Spleen (tissue), 11 donors: ENCODE results near the gene SUSD4. TPM values are rescaled to one million over a fixed set of nuclear protein-coding genes. Genes with fewer than 3 reads are reported as not detected.

ENCODE experiments used
- DNase-seq: peaks from one replicate; pipeline ENCODE4 v3.0.0-alpha.2; 2020
- H3K27ac ChIP-seq, 8 donors: fragments of 200-600 bp; sonication (generic) in 7 of 8; 1 replicate in 4 of 8; 2 replicates in 4 of 8; pipeline versions ENCODE4 v1.5.0 to v1.8.0; 2016 to 2021; ENCODE audit warnings: inconsistent platforms in 4 of 8, mild to moderate bottlenecking in 4 of 8, moderate library complexity in 1 of 8
- H3K27me3 ChIP-seq, 7 donors: fragments of 200-600 bp; sonication (generic) in 6 of 7; replicated peaks in 1 of 7; 1 replicate in 4 of 7; 2 replicates in 3 of 7; pipeline versions ENCODE4 v1.5.0 to v1.8.0; 2016 to 2021; ENCODE audit warnings: inconsistent platforms in 3 of 7, mild to moderate bottlenecking in 1 of 7
- H3K36me3 ChIP-seq, 6 donors: fragments of 200-600 bp; sonication (generic) in 5 of 6; 1 replicate in 4 of 6; 2 replicates in 2 of 6; pipeline versions ENCODE4 v1.5.0 to v1.8.0; 2016 to 2021; ENCODE audit warnings: inconsistent platforms in 2 of 6
- H3K4me1 ChIP-seq, 6 donors: fragments of 200-600 bp; sonication (generic) in 5 of 6; 1 replicate in 3 of 6; 2 replicates in 3 of 6; pipeline versions ENCODE4 v1.5.0 to v1.8.0; 2016 to 2021; ENCODE audit warnings: inconsistent platforms in 3 of 6
- H3K4me3 ChIP-seq, 8 donors: fragments of 200-600 bp; sonication (generic) in 7 of 8; 1 replicate in 4 of 8; 2 replicates in 4 of 8; pipeline versions ENCODE4 v1.5.0 to v1.8.0; 2016 to 2021; ENCODE audit warnings: inconsistent platforms in 4 of 8, mild to moderate bottlenecking in 4 of 8, moderate library complexity in 2 of 8
- H3K9me3 ChIP-seq, 8 donors: fragments of 200-600 bp; sonication (generic) in 7 of 8; 1 replicate in 4 of 8; 2 replicates in 4 of 8; pipeline versions ENCODE4 v1.5.0 to v1.8.0; 2016 to 2021; ENCODE audit warnings: inconsistent platforms in 4 of 8
- POLR2A ChIP-seq, 3 donors: fragments of 450-650 bp; IDR thresholded peaks; one replicate each; pipeline ENCODE4 v1.5.1; 2017; ENCODE audit warnings: antibody characterized with exemption in 3 of 3, mild to moderate bottlenecking in 1 of 3
- POLR2AphosphoS5 ChIP-seq, 3 donors: sonication (generic); formaldehyde crosslinking; IDR thresholded peaks; one replicate each; pipeline ENCODE4 v1.5.1; 2017; ENCODE audit warnings: antibody characterized with exemption in 3 of 3
- WGBS, 5 donors: extraction: QIAGEN DNeasy Blood & Tissue Kit in 3 of 5; methylation state at CpG; one replicate each; pipeline versions ENCODE4 v1.1.5 to v1.1.7; 2013 to 2018; 5-methylcytosine and 5-hydroxymethylcytosine counted together
- intact Hi-C: fragments of 100-400 bp; cut with DNase I; formaldehyde crosslinking; loops from one replicate; pipeline ENCODE4 v1.15.0; 2023; ENCODE audit warnings: low total_unique reads
- polyA plus RNA-seq, 3 donors: library from polyadenylated mRNA; stranded (reverse); fragments of 200-250 nt; gene quantifications; one replicate each; pipeline ENCODE4 v1.2.1, GENCODE V29; 2013
- total RNA-seq, 7 donors: library from RNA; depleted of rRNA in 3 of 7; stranded (reverse); fragments of >200 nt in 3 of 7; fragmentation: NEBNext Ultra II Directional in 4 of 7; extraction: Animal tissue kit (Norgen Biotek cat#: 25700) in 4 of 7; gene quantifications; one replicate each; pipeline versions ENCODE4 v1.1.0 to v1.2.1, GENCODE V29; 2016 to 2021
- TF ChIP-seq, protein P1 (sequence below), 11 experiments: fragments of 200-600 bp in 7 of 11; fragments of 450-650 bp in 4 of 11; sonication (generic) in 4 of 11; IDR thresholded peaks in 8 of 11; conservative IDR thresholded peaks in 3 of 11; 1 replicate in 7 of 11; 2 replicates in 4 of 11; pipeline versions ENCODE4 v1.4.0 to v1.8.0; 2016 to 2021; ENCODE audit warnings: antibody characterized with exemption in 11 of 11, inconsistent platforms in 4 of 11, mild to moderate bottlenecking in 1 of 11
- donor health status: healthy with polysubstance abuse.
- donor health status: DM: no; HTN: no; CAD: no; lungs with moderate emphysema.
- donor health status: DM: no; HTN: no; CAD: no.
- donor health status: Bipolar disorder and iron deficiency.
- donor health status: healthy.
- donor health status: DM: no; HTN: no; CAD: no.
- donor health status: DM: yes; HTN: yes; CAD: no.

SUSD4 gene
- total and polyA plus RNA-seq, 10 donors, result 0.35 to 2.1 (median 0.69) TPM

DNA sequence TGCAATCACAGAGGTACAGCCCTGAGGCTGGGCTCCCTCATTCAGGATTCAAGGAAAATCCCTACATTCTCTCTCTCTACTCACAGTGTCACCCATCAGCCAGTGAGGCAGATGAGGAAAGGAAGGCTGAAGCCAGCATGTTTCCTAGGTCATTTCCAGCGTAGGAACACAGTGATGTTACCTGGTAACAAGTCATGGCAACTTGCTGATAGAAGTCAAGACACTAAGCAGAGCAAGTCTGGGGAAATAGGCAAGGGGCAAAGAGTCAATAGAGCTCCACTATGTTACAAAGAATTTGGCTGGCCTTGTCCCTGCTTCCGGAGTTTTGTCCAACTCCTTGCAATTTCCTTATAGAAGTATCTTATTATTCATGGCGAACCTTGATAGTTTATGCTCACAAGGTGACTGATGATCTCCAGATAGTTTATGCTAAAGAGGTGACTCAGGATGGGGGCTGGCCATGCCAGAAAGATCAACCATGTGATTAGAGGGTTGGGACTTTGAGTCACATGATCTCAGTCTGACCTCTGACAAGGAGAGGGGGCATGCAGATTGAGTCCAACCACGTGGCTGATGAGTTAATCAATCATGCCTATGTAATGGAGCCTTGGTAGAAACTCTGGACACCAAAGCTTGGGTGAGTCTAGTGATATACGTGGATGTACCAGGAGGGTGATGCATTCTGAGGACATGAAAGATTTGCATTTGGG lies 51.1 kb downstream of the SUSD4 start:
- no peaks in the 10 kb centered on the region for H3K36me3 ChIP-seq
- H3K4me1 ChIP-seq, result no peaks in the 10 kb centered on the region
- no peak for DNase-seq
- no peak overlapping the region for H3K27ac ChIP-seq
- TF ChIP-seq, protein P1, sequence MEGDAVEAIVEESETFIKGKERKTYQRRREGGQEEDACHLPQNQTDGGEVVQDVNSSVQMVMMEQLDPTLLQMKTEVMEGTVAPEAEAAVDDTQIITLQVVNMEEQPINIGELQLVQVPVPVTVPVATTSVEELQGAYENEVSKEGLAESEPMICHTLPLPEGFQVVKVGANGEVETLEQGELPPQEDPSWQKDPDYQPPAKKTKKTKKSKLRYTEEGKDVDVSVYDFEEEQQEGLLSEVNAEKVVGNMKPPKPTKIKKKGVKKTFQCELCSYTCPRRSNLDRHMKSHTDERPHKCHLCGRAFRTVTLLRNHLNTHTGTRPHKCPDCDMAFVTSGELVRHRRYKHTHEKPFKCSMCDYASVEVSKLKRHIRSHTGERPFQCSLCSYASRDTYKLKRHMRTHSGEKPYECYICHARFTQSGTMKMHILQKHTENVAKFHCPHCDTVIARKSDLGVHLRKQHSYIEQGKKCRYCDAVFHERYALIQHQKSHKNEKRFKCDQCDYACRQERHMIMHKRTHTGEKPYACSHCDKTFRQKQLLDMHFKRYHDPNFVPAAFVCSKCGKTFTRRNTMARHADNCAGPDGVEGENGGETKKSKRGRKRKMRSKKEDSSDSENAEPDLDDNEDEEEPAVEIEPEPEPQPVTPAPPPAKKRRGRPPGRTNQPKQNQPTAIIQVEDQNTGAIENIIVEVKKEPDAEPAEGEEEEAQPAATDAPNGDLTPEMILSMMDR (IDR thresholded peaks at IDR 0.05 in 8 of 11, conservative IDR thresholded peaks at IDR 0.05 in 3 of 11), result no peak
- TF ChIP-seq POLR2A (IDR thresholded peaks at IDR 0.05), result no peak
- TF ChIP-seq POLR2AphosphoS5 (IDR thresholded peaks at IDR 0.05), result no peak
- no peaks in the 10 kb centered on the region for H3K9me3 ChIP-seq
- WGBS, 5 donors, result 37 to 57% (median 45%) methylated on average over 5 of the region's 5 CpGs
- H3K27me3 ChIP-seq, result no peaks in the 10 kb centered on the region
- no peak overlapping the region for H3K4me3 ChIP-seq
- intact Hi-C loops, result no loop called here

DNA sequence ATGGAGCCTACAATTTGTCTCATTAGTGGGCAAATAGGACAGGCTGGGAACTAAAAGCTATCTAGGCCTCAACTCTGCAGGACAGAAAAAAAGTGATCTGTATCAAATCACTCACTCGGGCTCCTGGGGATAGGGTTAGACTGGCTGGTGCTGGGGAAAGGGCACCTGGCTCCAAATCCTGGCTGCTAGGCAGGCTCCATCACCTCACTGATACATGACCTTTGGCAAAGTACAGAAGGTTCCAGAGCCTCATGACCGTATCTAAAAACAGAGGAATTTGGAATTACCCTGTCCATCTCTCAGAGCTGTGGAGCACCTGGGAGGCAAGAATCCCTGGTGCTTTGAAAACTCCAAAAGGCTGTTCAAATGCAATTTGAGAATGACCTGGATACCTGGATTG lies 51.7 kb downstream of the SUSD4 start:
- TF ChIP-seq, protein P1 (IDR thresholded peaks at IDR 0.05 in 8 of 11, conservative IDR thresholded peaks at IDR 0.05 in 3 of 11), result no peak
- TF ChIP-seq POLR2AphosphoS5 (IDR thresholded peaks at IDR 0.05), result no peak
- TF ChIP-seq POLR2A (IDR thresholded peaks at IDR 0.05), result no peak
- Histone ChIP-seq H3K36me3 (no peaks in the 10 kb centered on the region), H3K4me3 (no peak overlapping the region), H3K9me3 (no peaks in the 10 kb centered on the region), H3K4me1 (no peaks in the 10 kb centered on the region), H3K27ac (no peak overlapping the region), H3K27me3 (no peaks in the 10 kb centered on the region)
- WGBS, 5 donors, result 82 to 90% (median 86%) methylated on average over 2 of the region's 2 CpGs
- intact Hi-C loops, result no loop called here
- DNase-seq, result no peak

DNA sequence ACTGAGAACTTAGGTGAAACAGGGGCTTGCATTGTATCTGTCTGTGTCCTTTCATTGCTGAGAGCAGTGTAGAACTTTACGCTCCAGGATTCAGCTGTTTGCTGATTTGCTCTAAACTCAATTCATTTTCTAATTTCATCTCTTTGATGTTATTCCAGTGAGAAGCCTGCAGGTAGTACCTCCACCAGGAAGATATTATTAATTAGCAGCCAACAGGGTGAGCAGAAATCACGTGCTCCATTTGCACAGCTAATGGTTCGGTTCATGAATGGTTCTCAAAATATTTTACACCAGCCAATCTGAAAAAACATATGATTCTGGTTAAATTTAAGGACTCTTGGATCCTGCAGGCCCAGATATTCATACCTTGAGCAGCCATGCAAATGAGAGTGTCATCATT lies 52.1 kb downstream of the SUSD4 start:
- no peak overlapping the region for H3K4me3 ChIP-seq
- intact Hi-C loops, result no loop called here
- no peaks in the 10 kb centered on the region for H3K9me3 ChIP-seq
- no peaks in the 10 kb centered on the region for H3K27me3 ChIP-seq
- no peaks in the 10 kb centered on the region for H3K4me1 ChIP-seq
- no peak for DNase-seq
- H3K27ac ChIP-seq, result no peak overlapping the region
- WGBS, 5 donors, result 73 to 91% (median 87%) methylated on average over 3 of the region's 3 CpGs
- H3K36me3 ChIP-seq, result no peaks in the 10 kb centered on the region
- TF ChIP-seq POLR2A (IDR thresholded peaks at IDR 0.05), result no peak
- TF ChIP-seq, protein P1 (IDR thresholded peaks at IDR 0.05 in 8 of 11, conservative IDR thresholded peaks at IDR 0.05 in 3 of 11), result no peak

DNA sequence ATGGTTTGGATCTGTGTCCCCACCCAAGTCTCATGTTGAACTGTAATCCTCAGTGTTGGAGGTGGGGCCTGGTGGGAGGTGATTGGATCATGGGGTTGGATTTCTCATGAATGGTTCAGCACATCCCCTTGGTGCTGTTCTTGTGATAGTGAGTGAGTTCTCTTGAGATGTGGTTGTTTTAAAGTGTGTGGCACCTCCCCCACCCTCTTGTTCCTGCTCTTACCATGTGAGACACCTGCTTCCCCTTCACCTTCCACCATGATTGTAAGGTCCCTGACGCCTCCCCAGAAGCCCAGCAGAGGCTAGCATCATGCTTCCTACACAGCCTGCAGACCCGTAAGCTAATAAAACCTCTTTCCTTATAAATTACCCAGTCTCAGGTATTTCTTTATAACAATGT lies 55.8 kb downstream of the SUSD4 start:
- H3K27ac ChIP-seq, result no peak overlapping the region
- peaks cover 0 to 19% (median 13%) of the 10 kb centered on the region in 8 donors for H3K9me3 ChIP-seq
- H3K36me3 ChIP-seq, result no peaks in the 10 kb centered on the region
- no peak for DNase-seq
- H3K4me1 ChIP-seq, result no peaks in the 10 kb centered on the region
- TF ChIP-seq POLR2A (IDR thresholded peaks at IDR 0.05) (no peak), POLR2AphosphoS5 (IDR thresholded peaks at IDR 0.05) (no peak)
- TF ChIP-seq, protein P1 (IDR thresholded peaks at IDR 0.05 in 8 of 11, conservative IDR thresholded peaks at IDR 0.05 in 3 of 11), result no peak
- intact Hi-C loops, result no loop called here
- H3K27me3 ChIP-seq, result no peaks in the 10 kb centered on the region
- H3K4me3 ChIP-seq, result no peak overlapping the region
- WGBS, 5 donors, result 54 to 66% (median 64%) methylated on average over 2 of the region's 2 CpGs
